HL-60/S4 treated with phorbol 12-myristate 13-acetate at 8.2 ng/mL for 4 days and 3 days (cell line): ENCODE data around the gene RSPH3.
"Not testable (repeated sequence)": the region's sequence is repeated elsewhere in the genome, so short reads cannot be mapped to it uniquely, and the experiment has no call there.

ENCODE experiments used
- in situ Hi-C: fragments of 300-500 bp; cut with MboI; formaldehyde crosslinking; loops from 2 replicates; pipeline ENCODE4 v1.15.0; 2022; ENCODE audit warnings: low sequenced_read_pairs

Gene RSPH3

DNA sequence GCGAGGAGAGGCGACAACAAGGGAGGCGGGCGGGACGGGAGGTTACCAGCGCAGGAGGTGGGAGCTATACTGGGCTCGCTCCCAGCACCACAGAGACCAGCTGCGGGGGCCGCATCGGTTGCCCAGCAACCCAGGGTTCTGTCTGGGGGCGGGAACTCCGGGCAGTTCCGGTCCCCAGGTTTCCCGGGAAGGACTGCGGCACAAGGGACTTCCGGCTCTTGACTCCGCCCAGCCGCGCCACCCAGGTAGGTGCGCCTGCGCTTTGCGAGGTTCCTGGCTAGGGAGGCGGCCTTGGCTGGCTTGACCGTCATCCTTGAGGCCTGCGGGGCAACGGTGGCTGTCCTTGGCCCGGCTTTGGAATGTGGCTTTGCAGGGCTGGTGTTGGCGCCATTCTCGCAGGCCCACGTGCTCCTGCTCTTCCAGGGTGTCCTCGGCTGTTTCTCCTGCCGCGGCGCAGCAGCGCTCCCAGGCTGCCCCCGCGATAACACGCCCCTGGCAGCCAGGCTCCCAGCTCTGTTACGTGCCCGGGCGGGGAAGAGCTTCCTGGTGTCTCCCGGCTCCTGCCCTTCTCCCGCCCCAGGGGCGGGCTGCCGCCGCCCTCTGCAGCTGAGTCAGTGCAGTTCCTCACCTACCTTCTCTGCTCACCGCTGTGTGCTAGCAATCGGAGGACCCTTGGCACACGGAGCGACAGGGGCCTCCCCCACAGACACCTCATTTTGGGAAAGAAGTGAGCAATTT, at the start of gene RSPH3:
Gene RSPH3, minus strand, starts transcription at position 537 of the 738 bp plus-strand sequence. CDS start 652 bp downstream, outside the sequence.
- in situ Hi-C loops: no loop called here

GRCh38 chr6:159047891-159048685, 48.1 kb upstream of the RSPH3 start:
- in situ Hi-C loops: no loop called here

- in situ Hi-C loops: no loop called here
Measured at GRCh38 chr6:159045801-159046200, 45.8 kb upstream of the RSPH3 start.

DNA sequence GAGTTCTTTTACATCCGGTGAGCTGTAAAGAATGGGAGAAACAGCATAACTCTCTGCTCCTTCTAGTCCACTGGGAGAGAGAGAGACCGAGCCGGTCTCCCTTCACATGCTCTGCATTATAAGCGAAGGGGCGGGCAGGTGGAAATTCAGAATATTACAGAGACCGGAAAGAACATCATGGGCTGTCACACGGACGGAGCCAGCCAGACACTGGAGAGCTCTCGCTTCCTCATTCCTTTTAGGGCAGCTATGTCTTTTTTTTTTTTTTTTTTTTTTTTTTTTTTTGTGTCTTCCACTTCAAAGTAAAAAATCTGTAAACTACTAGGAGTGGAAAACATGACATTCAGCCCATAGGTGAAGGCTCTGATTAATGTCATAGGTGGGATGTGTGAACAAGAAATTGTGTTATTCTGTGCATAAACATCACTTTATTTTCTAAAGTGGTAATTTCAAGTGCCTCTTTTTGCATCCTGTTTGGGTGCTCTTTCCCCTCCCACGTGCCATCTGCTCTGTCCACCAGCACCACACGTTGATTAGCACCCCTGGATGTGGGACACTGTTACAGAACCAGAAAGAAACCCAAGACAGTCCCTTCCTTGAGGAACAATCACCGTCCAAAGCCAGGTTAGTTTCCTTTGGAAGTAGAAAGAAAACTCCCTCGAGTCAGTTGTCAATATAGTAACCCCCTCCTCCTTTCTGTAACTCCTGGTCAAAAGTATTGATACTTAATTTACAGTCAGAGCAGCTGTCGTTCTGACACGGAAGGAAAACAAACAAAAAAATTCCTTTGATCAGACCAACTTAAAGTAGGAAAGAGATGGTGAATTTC, 45.1 kb upstream of the RSPH3 start, which contains the start of gene TAGAP:
Gene TAGAP, minus strand, starts transcription at position 93 of the 829 bp plus-strand sequence. CDS start 845 bp downstream, outside the sequence.
- in situ Hi-C loops: loop anchor here (5.0 kb wide), 1 partner anchor 57 kb away; no protein-coding TSS in a partner anchor

GRCh38 chr6:159043947-159044346, 43.9 kb upstream of the RSPH3 start:
- in situ Hi-C loops: loop anchor here (5.0 kb wide), 1 partner anchor 58 kb away; no protein-coding TSS in a partner anchor

DNA sequence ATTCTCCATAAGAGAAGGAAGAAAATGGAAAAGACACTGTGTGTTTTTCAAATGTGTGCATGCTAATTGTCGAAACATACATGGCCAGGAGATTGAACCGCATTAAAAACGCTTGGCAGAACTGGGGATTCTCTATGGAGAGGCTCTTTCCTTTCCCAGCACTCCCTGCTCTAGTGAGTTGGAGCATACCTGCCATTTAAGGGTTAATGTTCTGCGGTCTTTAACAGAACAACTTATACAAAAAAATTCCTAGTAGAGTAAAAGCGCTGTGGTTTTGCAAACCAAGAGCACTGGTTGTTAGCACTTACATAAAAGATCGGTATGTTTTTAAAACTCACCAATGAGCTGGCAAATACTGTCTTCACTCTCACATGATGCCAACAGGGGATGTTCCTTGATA, 43.2 kb upstream of the RSPH3 start:
- in situ Hi-C loops: loop anchor here (5.0 kb wide), 1 partner anchor 59 kb away; no protein-coding TSS in a partner anchor

DNA sequence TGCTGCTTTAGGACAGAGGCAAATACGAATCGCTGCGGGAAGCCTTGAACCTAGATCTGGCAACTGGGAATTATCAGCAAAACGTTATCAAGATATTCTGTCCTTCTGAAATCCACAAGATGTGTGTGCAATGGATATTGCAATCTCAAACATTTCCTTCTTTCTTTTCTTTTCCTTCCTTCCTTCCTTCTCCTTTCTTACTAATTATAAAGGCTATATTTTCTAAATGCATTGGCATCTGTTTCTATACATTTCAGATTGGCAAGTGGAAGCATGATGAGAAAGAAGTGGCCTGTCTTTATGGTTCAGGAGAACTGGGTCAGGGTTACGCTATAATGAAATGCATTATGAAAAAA, 42.8 kb upstream of the RSPH3 start:
- in situ Hi-C loops: loop anchor here (5.0 kb wide), 1 partner anchor 59 kb away; no protein-coding TSS in a partner anchor

- in situ Hi-C loops: loop anchor here (5.0 kb wide), 1 partner anchor 60 kb away; no protein-coding TSS in a partner anchor
Measured at GRCh38 chr6:159042003-159042825, 42.2 kb upstream of the RSPH3 start.

DNA sequence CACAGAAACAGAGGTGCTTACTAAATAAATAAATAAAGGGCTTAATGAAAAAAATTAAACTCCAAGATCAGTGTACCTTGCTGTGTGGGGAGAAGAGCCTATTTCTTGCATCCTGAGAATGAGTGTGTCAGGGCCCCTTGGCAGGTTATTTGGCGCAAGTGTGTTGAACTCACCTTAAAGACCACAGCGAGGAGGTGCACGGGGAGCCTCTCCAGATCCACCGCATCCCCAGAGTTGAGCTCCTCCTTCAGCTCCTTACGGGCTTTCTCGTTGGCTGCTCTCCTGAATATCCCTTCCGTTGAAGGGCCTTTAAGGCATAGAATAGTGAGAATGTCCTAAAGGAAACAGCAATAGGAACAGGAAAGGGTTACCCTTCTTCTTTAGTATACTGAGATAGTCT, 41.2 kb upstream of the RSPH3 start:
- in situ Hi-C loops: loop anchor here (5.0 kb wide), 1 partner anchor 61 kb away; no protein-coding TSS in a partner anchor

GRCh38 chr6:159039885-159040258, 39.9 kb upstream of the RSPH3 start:
- in situ Hi-C loops: loop anchor here (5.0 kb wide), 1 partner anchor 62 kb away; no protein-coding TSS in a partner anchor

GRCh38 chr6:159038914-159039884, 39.2 kb upstream of the RSPH3 start:
- in situ Hi-C loops: no loop called here

DNA sequence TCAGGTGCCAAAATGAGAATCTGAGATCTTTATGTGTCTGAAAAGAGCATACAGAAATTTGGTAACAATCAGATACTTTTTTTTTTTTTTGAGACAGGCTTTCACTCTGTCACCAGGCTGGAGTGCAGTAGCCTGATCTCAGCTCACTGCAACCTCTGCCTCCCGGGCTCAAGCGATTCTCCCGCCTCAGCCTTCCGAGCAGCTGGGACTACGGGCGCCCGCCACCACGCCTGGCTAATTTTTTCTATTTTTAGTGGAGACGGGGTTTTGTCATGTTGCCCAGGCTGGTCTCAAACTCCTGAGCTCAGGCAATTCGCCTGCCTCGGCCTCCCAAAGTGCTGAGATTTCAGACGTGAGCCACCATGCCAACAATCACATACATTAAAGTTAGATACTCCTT, 38.3 kb upstream of the RSPH3 start:
- in situ Hi-C loops: not testable (repeated sequence)

DNA sequence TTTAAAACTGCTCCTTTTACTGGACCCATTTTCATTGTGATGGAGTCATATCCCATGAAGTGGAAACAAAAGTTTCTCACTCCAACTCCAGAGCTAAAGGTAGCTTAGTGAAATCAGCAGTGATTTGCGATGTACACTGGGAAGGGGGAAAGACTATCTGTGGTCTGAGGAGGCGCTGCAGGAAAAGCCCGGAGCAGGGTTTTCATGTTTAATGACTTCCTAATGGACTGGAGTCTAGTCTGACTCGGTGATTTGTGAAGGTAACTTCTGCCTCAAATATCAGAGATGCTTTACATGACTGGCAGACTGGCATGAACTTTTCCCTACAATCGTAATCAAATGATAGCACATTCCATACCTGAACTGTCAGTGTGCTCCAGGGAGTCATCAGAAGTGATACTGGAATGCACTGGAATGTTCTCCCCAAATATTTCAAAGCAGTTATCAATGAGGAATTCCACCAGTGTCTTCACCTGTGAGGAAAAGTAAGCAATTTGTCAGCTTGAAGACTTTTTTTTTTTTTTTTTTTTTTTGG, 37.8 kb upstream of the RSPH3 start:
- in situ Hi-C loops: no loop called here

- in situ Hi-C loops: no loop called here
Measured at GRCh38 chr6:159036673-159037072, 36.7 kb upstream of the RSPH3 start.

DNA sequence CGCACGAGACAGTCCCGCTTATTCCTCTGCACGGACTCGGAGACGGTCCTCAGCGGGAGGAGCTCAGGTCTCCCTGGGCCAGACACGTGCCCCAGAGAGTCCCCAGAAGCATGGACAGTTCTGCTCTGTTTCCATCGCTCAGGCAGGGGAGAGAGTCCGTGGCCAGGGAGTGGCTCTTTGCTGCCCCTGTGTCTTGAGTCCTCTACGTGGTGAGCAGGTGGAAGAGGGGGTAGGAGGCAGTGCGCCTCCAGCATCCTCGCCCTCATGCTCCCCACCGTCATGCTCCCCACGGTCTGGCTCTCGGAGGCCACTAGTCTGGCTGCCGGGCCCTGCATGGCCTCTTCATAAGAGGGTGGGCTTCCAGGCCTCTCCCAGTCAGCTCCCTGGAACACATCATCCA, 35.9 kb upstream of the RSPH3 start:
- in situ Hi-C loops: no loop called here

DNA sequence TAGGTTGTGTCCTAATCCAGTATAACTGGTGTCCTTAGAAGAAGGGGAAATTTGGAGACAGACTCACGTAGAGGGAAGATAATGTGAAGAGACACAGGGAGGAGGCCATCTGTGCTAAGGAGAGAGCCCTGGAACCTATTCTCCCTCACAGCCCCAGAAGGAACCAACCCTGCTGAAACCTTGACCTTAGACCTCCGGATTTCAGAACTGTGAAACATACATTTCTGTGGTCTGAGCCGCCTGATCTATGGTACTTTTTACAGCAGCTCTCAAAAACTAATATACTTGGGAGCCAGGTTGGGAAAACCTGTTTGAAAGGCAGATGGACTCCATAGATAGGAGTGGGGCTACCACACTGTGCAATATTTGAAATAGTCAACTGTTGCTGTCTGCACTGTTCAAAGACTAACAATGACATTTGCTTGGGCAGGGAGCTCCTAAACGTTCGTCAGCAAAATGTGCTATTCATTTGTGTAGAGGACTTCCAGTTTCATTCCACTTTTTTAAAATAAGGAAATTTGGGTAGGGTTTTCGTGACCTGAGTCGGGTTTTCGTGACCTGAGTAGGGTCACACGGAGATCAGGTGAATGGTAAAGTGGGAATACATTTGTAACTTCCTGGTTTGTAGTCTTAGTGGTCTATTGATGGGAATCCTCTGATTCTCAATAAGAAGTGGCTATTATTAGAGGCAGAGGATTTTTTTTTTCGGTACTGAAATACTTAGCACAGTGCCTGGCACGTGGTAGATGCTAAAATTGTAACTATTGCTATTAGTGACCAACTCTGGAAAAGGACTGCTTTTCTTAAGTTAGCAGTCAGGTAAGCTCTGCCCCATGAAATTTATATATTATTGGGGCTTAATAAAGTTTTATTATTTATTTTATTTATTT, 33.4 kb upstream of the RSPH3 start:
- in situ Hi-C loops: no loop called here

- in situ Hi-C loops: no loop called here
Measured at GRCh38 chr6:159031846-159032245, 31.8 kb upstream of the RSPH3 start.
